Loucy (cell line): ENCODE results near the gene LGR4.

ENCODE experiments used
- H2AFZ ChIP-seq: fragments of 200-600 bp; sonication (generic); 2 replicates; pipeline ENCODE4 v1.6.0; 2016; ENCODE audit warnings: antibody characterized with exemption, mild to moderate bottlenecking, low read length, moderate library complexity
- H3F3A ChIP-seq: fragments of 200-600 bp; 2 replicates; pipeline ENCODE4 v1.6.0; 2016; ENCODE audit warnings: antibody characterized with exemption, low read depth, mild to moderate bottlenecking
- H3K27me3 ChIP-seq: fragments of 200-600 bp; sonication (generic); 2 replicates; pipeline ENCODE4 v1.6.1; 2014; ENCODE audit warnings: low read length, mild to moderate bottlenecking; ENCODE audit not compliant: insufficient read depth, poor library complexity, severe bottlenecking
- H3K36me3 ChIP-seq: fragments of 200-600 bp; sonication (generic); 2 replicates; pipeline ENCODE4 v1.6.1; 2016; ENCODE audit warnings: low read length; ENCODE audit not compliant: insufficient read depth
- H3K4me1 ChIP-seq: fragments of 200-600 bp; sonication (generic); 2 replicates; pipeline ENCODE4 v1.5.1; 2014; ENCODE audit warnings: low read length, mild to moderate bottlenecking; ENCODE audit not compliant: insufficient read depth, poor library complexity, severe bottlenecking
- H3K4me2 ChIP-seq: fragments of 200-600 bp; sonication (generic); 2 replicates; pipeline ENCODE4 v1.6.0; 2014; ENCODE audit warnings: antibody characterized with exemption, low read length, low read depth, mild to moderate bottlenecking; ENCODE audit not compliant: poor library complexity, severe bottlenecking
- H3K4me3 ChIP-seq: fragments of 200-600 bp; sonication (generic); 2 replicates; pipeline ENCODE4 v1.5.1; 2014; ENCODE audit warnings: low read length, mild to moderate bottlenecking, mixed read lengths; ENCODE audit not compliant: poor library complexity, severe bottlenecking
- H3K79me2 ChIP-seq: fragments of 200-600 bp; sonication (generic); 2 replicates; pipeline ENCODE4 v1.6.1; 2014; ENCODE audit warnings: low read length; ENCODE audit not compliant: insufficient read depth
- H3K9ac ChIP-seq: fragments of 200-600 bp; sonication (generic); 2 replicates; pipeline ENCODE4 v1.6.0; 2014; ENCODE audit warnings: mild to moderate bottlenecking, low read depth, low read length, moderate library complexity; ENCODE audit not compliant: poor library complexity, severe bottlenecking
- H3K9me2 ChIP-seq: fragments of 200-600 bp; sonication (generic); replicated peaks from 2 replicates; pipeline ENCODE4 v1.6.1; 2016; ENCODE audit warnings: low read depth, low read length, mixed read lengths
- H3K9me3 ChIP-seq: fragments of 200-600 bp; sonication (generic); 2 replicates; pipeline ENCODE4 v1.6.1; 2014; ENCODE audit warnings: mild to moderate bottlenecking, antibody characterized with exemption, low read length, low read depth; ENCODE audit not compliant: insufficient read depth
- H4K20me1 ChIP-seq: fragments of 200-600 bp; sonication (generic); 2 replicates; pipeline ENCODE4 v1.6.0; 2014; ENCODE audit warnings: antibody characterized with exemption, low read length, mild to moderate bottlenecking; ENCODE audit not compliant: insufficient read depth, poor library complexity, severe bottlenecking
- CTCF ChIP-seq: fragments of 200-600 bp; sonication (generic); conservative IDR thresholded peaks from 2 replicates; pipeline ENCODE4 v1.5.1; 2014; ENCODE audit warnings: mild to moderate bottlenecking, antibody characterized with exemption, low read length
- EZH2phosphoT487 ChIP-seq: fragments of 200-600 bp; IDR thresholded peaks from 2 replicates; pipeline ENCODE4 v1.6.1; 2018; ENCODE audit warnings: antibody characterized with exemption, mild to moderate bottlenecking, moderate library complexity, borderline replicate concordance

Gene LGR4

DNA sequence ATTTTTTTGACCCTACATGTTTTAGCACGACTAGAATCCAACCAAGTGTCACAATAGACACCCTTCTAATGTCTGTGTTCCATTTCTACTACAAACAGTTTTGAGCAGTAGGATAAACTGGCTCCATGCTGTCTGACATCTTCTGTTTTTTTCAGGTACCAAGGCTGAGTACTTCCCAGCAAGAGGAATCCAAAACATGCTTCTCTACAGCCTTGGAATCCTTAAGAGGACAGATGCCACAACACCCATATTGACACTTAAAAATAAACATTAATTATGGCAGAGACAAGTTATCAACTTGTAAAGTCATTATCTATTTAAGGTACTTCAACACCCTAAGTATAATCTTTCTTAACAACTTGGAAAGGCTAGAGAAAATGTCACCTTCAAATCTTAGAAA is 54.2 kb downstream of the LGR4 start:
- no peaks in the 10 kb centered on the region for H3K27me3 ChIP-seq
- no peaks in the 10 kb centered on the region for H3K4me1 ChIP-seq
- no peak overlapping the region for H3K4me2 ChIP-seq
- no peaks in the 10 kb centered on the region for H4K20me1 ChIP-seq
- H3K9ac ChIP-seq: no peak overlapping the region
- H3K36me3 ChIP-seq: no peaks in the 10 kb centered on the region
- no peak overlapping the region for H2AFZ ChIP-seq
- no peaks in the 10 kb centered on the region for H3K79me2 ChIP-seq
- H3K4me3 ChIP-seq: no peak overlapping the region
- TF ChIP-seq EZH2phosphoT487: no peak
- no peak for TF ChIP-seq CTCF
- H3F3A ChIP-seq: no peaks in the 10 kb centered on the region
- no peaks in the 10 kb centered on the region for H3K9me2 ChIP-seq
- no peaks in the 10 kb centered on the region for H3K9me3 ChIP-seq

DNA sequence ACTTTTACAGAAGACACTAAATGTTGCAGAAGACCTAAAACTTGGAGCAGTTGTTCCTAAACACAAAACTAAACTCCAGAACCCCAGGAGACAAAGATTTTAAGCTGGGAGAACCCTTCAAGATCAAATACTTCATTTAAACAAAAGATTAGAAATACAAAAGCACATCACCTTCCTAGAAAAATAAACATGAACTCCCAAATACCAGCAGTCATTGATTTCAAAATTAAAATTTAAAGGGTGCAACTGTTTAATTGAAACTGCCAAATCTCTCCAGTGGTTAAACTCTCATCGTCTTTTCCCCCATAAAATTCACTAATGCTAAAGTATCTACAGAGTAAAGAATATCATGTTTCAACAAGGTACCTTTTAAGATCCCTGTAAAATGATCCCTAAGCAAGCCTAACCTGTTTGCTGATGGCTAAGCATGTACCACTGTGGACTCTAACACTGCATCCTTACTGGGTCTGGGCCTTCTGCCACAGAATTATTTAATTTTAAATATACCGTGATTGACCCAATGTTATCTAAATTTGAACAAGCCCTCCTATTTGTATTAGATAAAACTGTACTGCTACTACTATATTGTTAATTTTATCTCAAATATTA is 55.9 kb downstream of the LGR4 start:
- Histone ChIP-seq H3K79me2 (no peaks in the 10 kb centered on the region), H3K9me2 (no peaks in the 10 kb centered on the region), H3K9me3 (no peaks in the 10 kb centered on the region), H2AFZ (no peak overlapping the region), H3F3A (no peaks in the 10 kb centered on the region), H3K9ac (no peak overlapping the region), H3K27me3 (no peaks in the 10 kb centered on the region), H4K20me1 (no peaks in the 10 kb centered on the region), H3K4me1 (no peaks in the 10 kb centered on the region), H3K4me2 (no peak overlapping the region), H3K36me3 (no peaks in the 10 kb centered on the region), H3K4me3 (no peak overlapping the region)
- TF ChIP-seq EZH2phosphoT487 (no peak), CTCF (no peak)

DNA sequence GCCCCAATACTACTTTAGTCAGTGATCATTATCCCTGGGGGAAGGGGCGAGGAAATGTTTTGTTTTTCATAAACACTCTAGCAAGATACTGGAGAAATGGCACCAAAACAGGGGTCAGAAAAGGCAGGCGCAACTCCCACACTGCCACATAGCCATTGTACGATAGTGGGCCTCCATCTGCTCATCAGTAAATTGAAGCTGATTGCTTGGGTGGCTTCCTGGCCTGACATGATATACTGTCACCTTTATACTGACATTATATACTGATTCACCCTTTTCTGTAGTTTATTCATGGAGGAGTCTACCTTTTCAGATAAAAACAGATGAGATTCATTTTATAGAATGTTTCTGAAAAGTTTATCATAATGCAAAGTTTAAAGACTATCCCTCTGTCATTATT is 57.9 kb downstream of the LGR4 start:
- no peak overlapping the region for H2AFZ ChIP-seq
- no peak overlapping the region for H3K4me3 ChIP-seq
- H3K9ac ChIP-seq: no peak overlapping the region
- H3F3A ChIP-seq: no peaks in the 10 kb centered on the region
- no peaks in the 10 kb centered on the region for H3K9me2 ChIP-seq
- no peaks in the 10 kb centered on the region for H3K9me3 ChIP-seq
- TF ChIP-seq EZH2phosphoT487 (no peak), CTCF (no peak)
- H4K20me1 ChIP-seq: no peaks in the 10 kb centered on the region
- no peaks in the 10 kb centered on the region for H3K36me3 ChIP-seq
- H3K4me1 ChIP-seq: no peaks in the 10 kb centered on the region
- H3K27me3 ChIP-seq: no peaks in the 10 kb centered on the region
- no peaks in the 10 kb centered on the region for H3K79me2 ChIP-seq
- no peak overlapping the region for H3K4me2 ChIP-seq
